HepG2 (cell line): ENCODE data around the gene USP36.

Experiments
- BHLHE40 ChIP-seq: IDR thresholded peaks from 2 replicates; pipeline ENCODE4 v1.6.1; 2011; ENCODE audit warnings: low read length, improper control_type of control experiment
- CREM ChIP-seq, 2 experiments: sonication (generic) in 1 of 2; formaldehyde crosslinking in 1 of 2; IDR thresholded peaks; 2 replicates each; pipeline versions ENCODE4 v1.4.0 to v1.6.1; 2016 to 2020; ENCODE audit warnings: antibody characterized with exemption in 1 of 2, mild to moderate bottlenecking in 1 of 2, missing genetic modification reagents in 1 of 2
- HNRNPLL ChIP-seq: fragments of 200-400 bp; formaldehyde crosslinking; IDR thresholded peaks from 2 replicates; pipeline ENCODE4 v1.6.1; 2017; ENCODE audit warnings: mild to moderate bottlenecking, low read depth, low read length; ENCODE audit not compliant: poor library complexity, severe bottlenecking
- NCOR1 ChIP-seq: fragments of 200-600 bp; sonication (generic); IDR thresholded peaks from 2 replicates; pipeline ENCODE4 v1.7.0; 2017; ENCODE audit warnings: antibody characterized with exemption, low read length, borderline replicate concordance
- SP4 ChIP-seq: sonication (generic); formaldehyde crosslinking; IDR thresholded peaks from 2 replicates; pipeline ENCODE4 v1.8.1; 2023; ENCODE audit warnings: mild to moderate bottlenecking, missing genetic modification reagents
- SUZ12 ChIP-seq: fragments of 150-350 bp; IDR thresholded peaks from 2 replicates; pipeline ENCODE4 v1.6.1; 2014; ENCODE audit warnings: low read depth, low read length
- ZNF234 ChIP-seq: sonication (generic); formaldehyde crosslinking; conservative IDR thresholded peaks from 2 replicates; pipeline ENCODE4 v1.5.1; 2020; ENCODE audit warnings: mild to moderate bottlenecking, missing genetic modification reagents

- TF ChIP-seq NCOR1 (no peak), SUZ12 (no peak), BHLHE40 (no peak), CREM (IDR thresholded peaks at IDR 0.05) (no peak), CREM (CRISPR knock-in tag; IDR thresholded peaks at IDR 0.05) (no peak), SP4 (CRISPR knock-in tag) (no peak), ZNF234 (CRISPR knock-in tag) (no peak), HNRNPLL (no peak)
Observed at GRCh38 chr17:78839235-78839761, 1.3 kb downstream of the USP36 start.
